AG09309 (cell line): Measurements from ENCODE around the gene VPS26C.
"Not testable (repeated sequence)": the region's sequence is repeated elsewhere in the genome, so short reads cannot be mapped to it uniquely, and the experiment has no call there.

ENCODE experiments used
- DNase-seq: peaks from one replicate; pipeline ENCODE4 v3.0.0-alpha.2; 2010; ENCODE audit warnings: low read depth
- H3K4me3 ChIP-seq: 2 replicates; pipeline ENCODE4 v1.5.1; 2011; ENCODE audit warnings: mild to moderate bottlenecking, low read depth, low read length, moderate library complexity; ENCODE audit not compliant: control insufficient read depth
- TF ChIP-seq, protein P1 (sequence below): IDR thresholded peaks from 2 replicates; pipeline ENCODE4 v1.5.1; 2011; ENCODE audit warnings: mild to moderate bottlenecking, low read depth, low read length, inconsistent platforms; ENCODE audit not compliant: insufficient read depth, control insufficient read depth; ENCODE audit errors: missing control alignments

Gene VPS26C

DNA sequence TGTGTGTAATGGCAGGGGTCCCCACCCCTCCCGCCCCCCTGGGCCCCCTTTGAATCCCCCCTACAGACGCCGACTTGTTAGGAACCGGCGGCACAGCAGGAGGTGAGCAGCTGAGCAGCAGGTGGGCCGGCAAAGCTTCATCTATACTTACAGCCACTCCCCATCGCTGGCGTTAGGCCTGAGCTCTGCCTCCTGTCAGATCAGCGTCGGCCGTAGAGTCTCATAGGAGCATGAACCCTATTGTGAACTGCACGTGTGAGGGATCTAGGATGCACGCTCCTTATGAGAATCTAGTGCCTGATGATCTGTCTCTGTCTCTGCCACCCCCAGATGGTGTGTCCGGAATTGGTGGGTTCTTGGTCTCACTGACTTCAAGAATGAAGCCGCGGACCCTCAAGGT lies 14.9 kb upstream of the VPS26C start:
- H3K4me3 ChIP-seq: no peak overlapping the region
- TF ChIP-seq, protein P1, sequence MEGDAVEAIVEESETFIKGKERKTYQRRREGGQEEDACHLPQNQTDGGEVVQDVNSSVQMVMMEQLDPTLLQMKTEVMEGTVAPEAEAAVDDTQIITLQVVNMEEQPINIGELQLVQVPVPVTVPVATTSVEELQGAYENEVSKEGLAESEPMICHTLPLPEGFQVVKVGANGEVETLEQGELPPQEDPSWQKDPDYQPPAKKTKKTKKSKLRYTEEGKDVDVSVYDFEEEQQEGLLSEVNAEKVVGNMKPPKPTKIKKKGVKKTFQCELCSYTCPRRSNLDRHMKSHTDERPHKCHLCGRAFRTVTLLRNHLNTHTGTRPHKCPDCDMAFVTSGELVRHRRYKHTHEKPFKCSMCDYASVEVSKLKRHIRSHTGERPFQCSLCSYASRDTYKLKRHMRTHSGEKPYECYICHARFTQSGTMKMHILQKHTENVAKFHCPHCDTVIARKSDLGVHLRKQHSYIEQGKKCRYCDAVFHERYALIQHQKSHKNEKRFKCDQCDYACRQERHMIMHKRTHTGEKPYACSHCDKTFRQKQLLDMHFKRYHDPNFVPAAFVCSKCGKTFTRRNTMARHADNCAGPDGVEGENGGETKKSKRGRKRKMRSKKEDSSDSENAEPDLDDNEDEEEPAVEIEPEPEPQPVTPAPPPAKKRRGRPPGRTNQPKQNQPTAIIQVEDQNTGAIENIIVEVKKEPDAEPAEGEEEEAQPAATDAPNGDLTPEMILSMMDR: no peak
- DNase-seq: no peak

DNA sequence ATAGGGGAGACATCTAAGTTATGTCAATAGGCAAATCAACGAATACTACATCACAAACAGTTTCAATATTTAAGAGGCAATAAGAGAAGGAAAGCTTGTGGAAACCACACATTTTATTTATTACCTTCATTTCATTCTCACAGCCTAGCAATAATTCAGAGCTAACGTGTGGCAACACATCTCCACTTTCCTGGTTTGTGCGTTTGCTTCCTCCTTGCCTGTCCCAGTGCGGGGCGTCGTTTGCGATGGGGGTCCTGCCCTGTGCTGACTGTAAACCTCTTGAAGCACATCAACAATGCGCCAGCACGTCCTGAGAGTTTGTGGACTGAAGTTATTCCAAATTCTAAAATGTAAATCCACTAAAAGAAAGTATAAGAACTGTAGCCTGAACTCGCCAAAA lies 14.4 kb upstream of the VPS26C start:
- no peak overlapping the region for H3K4me3 ChIP-seq
- no peak for DNase-seq
- TF ChIP-seq, protein P1: no peak

DNA sequence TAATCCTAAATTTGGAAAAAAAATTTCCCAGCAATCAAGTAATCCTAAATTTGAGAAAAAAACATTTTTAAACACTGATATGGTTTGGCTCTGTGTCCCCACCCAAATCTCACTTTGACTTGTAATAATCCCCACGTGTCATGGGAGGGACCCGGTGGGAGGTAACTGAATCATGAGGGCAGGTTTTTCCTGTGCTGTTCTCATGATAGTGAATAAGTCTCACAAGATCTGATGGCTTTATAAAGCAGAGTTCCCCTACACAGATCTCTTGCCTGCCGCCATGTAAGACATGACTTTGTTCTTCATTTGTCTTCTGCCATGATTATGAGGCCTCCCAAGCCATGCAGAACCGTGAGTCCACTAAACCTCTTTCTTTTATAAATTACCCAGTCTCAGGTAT lies 12.1 kb upstream of the VPS26C start:
- not testable (repeated sequence) for DNase-seq, H3K4me3 ChIP-seq

DNA sequence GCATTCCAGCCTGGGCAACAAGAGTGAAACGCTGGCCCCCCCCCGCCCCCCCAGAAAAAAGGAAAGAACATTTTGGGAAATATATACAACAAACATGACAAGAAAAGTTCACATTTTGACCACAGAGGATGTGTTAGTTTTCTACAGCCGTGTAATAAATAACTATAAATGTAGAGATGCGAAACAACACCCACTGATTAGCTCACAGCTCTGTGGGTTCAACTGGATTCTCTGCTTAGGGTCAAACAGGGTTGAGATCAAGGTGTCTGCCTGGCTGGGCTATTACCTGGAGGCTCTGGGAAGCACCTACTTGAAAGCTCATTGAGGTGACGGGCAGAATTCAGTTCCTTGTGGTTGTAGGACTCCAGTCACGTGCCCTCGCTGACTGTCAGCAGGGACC lies 11.1 kb upstream of the VPS26C start:
- TF ChIP-seq, protein P1: no peak
- no peak for DNase-seq
- no peak overlapping the region for H3K4me3 ChIP-seq

DNA sequence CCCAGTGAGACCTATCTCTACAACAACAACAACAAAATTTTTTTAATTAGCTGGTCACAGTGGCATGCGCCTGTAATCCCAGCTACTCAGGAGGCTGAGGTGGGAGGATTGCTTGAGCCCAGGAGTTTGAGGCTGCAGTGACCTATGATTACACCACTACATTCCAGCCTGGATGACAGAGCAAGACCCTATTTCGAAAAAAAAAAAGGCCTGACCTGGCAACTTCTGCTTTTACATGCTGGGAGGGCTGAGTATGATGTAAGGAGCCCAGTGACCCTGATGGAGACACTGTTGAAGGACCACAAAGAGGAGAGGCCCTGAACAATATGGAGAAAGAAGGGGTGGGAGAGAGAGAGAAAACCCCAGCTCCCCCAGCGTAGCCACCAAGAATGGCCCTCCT lies 9.2 kb upstream of the VPS26C start:
- DNase-seq: no peak
- H3K4me3 ChIP-seq: no peak overlapping the region
- TF ChIP-seq, protein P1: no peak

DNA sequence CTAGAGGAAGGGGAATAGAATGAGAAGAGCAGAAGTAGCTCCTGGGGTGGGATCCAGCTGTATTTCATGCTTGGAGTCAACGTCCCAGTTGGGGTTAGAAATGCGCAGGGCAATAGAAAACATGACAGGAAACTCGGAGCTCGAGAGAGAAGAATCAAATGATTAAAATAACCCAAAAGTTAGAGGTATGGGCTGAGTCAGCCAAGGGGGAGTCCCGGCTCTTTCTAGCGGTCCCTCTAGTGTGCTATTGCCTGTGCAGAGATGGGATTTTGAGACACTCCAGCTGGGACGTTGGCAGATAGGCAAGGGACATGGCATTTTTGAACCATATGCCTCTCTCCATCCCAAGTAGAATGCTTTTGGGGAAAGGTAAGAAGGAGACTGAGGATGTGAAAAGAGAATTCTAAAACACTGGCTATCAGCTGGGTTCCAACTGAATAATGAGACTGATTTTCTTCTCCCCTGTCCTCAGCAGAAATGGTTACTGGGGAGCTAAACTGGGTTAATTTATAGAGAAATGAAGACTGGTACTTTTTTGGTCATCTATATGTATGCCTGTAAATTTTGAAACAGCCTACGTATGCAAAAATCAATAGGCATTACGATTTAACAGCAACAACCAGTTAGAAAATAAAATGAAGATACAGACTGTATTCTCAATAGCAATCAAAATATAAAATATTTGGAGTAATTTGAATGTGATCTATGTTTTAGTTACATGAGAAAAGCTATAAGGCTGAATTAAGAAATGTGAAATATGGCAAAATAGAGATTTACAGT lies 7.0 kb upstream of the VPS26C start:
- H3K4me3 ChIP-seq: no peak overlapping the region
- DNase-seq: no peak
- TF ChIP-seq, protein P1: no peak

DNA sequence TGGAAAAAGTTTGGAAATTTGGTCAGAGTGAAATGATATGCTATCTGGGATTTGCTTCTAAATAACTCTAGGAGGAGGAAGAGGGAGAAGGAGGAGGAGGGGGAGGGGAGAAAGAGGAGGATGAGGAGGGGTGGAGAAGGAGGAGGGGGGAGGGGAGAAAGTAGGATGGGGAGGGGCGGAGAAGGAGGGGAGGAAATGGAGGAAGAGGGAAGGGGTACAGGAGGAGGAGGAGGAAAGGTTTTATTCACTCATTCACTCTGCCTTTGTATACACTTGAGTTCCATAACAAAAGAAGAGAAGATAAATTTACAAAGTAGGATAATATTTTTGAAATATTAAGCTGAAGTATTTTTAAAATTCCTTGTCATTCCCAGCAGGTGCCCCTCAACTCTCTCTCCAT lies 6.3 kb upstream of the VPS26C start:
- no peak overlapping the region for H3K4me3 ChIP-seq
- DNase-seq: no peak
- TF ChIP-seq, protein P1: no peak
